GM19395 (cell line): ENCODE data around the gene POLH.
"Not testable (repeated sequence)": the region's sequence is repeated elsewhere in the genome, so short reads cannot be mapped to it uniquely, and the experiment has no call there.

Experiments
- ATAC-seq: cut with Tn5 transposase; IDR thresholded peaks from one replicate; pipeline ENCODE4 v1.9.1; 2021; ENCODE audit warnings: mild to moderate bottlenecking, moderate library complexity; ENCODE audit not compliant: unreplicated experiment

The POLH gene

DNA sequence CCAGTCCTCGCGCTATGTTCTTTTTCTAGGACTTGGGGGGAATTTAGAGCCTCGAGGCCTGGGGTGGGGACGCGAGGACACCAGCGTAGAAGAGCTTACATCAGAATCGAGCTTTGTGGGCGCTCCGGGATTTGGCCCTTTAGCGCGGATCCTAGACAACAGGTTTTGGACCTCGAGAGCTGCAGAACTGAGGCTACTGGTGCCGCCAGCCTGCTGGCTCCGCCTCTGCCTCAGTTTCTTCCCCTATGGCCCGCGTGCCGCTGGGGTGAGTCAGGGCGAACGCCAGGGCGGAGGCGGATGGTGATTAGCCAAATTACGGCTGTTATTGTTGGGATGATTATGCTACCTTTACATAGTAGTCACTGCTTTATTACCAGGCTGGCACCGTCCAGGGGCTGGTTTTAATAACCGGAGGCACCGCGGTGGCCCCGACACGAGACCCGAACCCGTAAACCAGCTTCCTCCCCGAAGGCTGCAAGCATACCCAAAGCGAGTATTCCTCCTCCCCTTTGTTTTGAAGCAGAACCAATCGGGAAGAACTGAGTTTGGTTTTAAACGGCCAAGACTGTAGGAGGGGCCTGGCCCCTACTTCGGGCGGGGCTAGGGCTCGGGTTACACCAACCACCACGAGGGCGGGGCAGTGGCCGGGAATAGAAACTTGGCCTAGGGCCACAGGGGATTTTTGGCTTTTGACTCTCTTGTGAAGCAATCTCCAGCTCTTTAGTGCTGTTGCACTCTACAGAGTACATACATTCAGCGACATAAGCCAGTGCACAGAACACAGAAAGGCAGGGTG is 53.7 kb downstream of the POLH start:
- peak; percentile 73 for ATAC-seq

DNA sequence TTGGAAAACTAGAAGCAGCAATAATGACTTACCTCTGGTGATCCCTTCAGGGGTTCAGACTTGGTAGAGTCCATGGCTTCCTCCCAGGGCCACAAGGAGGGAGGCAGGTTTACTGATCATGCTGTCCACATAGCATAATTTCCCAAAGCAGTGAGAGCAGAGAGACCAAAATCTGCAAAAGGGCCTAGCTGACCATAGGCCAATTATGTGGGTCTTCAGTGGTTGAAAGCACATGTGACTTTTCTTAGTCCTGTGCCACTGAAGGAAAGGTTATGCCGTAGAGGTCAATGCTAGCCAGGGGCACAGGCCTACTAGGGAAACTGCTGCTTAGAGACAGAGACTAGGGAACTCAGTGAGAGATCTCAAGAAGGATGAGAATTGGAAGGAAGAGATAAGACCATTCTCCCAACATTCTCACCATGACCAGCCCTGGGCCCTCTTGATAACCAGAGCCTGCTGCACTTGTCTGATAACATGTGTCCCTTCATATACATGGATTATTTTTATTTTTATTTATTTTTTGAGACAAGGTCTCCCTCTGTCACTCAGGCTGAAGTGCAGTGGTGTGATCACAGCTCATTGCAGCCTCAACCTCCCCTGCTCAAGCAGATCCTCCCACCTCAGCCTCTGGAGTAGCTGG is 55.1 kb downstream of the POLH start:
- no peak for ATAC-seq

DNA sequence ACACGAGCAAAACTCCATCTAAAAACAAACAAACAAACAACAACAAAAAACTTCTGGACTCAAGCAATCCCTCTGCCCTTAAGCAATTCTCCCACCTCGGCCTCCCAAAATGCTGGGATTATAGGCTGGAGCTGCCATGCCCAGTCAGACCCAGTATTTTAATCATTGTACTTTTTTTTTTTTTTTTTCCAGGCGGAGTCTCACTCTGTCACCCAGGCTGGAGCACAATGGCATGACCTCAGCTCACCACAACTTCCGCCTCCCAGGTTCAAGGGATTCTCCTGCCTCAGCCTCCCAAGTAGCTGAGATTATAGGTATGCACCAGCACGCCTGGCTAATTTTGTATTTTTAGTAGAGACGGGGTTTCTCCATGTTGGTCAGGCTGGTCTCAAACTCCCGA is 57.0 kb downstream of the POLH start:
- not testable (repeated sequence) for ATAC-seq

DNA sequence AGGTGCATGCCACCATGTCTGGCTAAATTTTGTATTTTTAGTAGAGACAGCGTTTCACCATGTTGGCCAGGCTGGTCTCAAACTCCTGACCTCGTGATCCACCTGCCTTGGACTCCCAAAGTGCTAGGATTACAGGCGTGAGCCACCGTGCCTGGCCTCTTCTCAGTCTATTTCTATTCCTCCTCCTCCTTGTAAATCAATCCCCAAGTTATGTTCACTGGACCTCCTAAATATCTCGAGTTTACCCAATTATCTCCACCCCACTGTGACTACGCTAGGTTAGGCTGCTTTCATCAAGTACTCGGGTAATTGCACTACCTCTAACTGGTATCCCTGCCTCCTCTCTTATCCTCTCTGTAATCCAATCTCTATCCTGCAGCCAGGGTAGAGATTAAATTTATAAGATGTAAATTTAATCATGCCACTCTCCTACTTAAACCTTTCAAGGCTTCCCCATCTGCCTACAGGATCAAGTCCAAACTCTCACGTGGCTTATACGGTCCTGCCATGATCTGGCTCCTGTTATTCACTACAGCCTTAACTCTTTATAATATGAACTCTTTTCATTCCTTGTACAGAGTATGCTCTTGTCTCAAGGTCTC is 58.8 kb downstream of the POLH start:
- ATAC-seq, result no peak

DNA sequence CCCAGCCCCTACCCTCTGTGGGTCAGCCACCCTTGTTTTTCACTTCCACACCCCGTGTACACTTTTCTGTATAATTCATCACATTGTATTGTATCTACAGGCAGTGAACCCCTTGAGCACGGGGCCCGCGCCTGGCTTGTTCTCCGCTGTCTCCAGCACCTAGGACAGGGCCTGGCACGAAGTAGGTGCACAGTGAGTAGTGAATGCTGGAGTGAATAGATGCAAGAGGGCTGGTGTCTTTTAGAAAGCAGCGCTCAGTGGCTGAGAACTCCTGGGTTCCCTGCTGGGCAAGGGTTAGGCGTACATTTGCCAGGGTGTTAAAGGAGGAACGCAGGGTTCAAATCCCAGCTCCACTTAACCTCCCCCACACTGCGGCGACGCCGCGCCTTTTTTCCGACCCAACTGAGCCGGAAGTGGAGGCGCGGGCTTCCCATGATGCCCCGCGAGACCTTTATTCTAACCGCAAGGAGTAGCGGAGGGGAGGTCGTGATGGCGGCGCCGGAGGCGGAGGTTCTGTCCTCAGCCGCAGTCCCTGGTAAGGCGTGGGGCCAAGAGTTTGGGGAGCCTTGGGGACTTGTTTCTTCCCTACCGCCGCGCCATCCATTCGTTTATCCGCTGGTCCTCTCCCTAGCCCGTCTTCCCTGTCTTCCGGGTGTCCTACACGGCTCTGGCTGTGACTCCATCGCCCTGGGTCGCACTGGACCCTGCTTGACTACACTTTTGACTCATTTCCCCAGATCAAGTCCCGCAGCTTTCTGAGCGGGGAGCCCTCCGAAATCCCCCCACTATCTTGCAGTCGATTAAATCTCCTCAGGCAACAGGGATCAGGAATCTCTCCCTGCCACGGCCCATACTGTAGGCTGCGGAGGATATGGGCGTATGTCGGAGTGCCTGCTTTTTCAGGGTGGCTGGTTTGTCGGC is 59.7 kb downstream of the POLH start, which contains the start of gene MAD2L1BP:
TSS of gene MAD2L1BP (plus strand) at position 454 of the 921 bp plus-strand sequence. CDS start at position 490, 36 bp downstream.
- peak; percentile 86 for ATAC-seq

DNA sequence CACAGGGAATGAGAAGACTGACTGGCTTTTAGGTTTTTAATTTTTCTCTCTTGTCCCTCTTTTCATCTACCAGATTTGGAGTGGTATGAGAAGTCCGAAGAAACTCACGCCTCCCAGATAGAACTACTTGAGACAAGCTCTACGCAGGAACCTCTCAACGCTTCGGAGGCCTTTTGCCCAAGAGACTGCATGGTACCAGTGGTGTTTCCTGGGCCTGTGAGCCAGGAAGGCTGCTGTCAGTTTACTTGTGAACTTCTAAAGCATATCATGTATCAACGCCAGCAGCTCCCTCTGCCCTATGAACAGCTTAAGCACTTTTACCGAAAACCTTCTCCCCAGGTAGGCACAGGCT is 60.3 kb downstream of the POLH start:
- ATAC-seq, result no peak

DNA sequence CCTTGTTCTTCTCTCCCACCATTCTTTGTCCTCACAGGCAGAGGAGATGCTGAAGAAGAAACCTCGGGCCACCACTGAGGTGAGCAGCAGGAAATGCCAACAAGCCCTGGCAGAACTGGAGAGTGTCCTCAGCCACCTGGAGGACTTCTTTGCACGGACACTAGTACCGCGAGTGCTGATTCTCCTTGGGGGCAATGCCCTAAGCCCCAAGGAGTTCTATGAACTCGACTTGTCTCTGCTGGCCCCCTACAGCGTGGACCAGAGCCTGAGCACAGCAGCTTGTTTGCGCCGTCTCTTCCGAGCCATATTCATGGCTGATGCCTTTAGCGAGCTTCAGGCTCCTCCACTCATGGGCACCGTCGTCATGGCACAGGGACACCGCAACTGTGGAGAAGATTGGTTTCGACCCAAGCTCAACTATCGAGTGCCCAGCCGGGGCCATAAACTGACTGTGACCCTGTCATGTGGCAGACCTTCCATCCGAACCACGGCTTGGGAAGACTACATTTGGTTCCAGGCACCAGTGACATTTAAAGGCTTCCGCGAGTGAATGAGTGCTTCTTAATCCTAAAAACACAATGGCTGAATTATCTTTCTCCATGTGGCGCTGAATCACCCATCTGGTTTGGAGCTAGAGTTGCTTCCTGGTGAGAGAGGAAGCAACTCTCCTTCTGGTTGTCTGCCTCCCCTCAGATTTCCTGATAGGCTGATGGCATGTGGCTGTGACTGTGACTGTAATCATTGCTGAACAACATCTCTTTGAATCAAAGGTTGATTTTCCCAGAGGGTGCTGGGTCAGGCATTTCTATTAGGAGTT is 64.2 kb downstream of the POLH start:
- no peak for ATAC-seq

DNA sequence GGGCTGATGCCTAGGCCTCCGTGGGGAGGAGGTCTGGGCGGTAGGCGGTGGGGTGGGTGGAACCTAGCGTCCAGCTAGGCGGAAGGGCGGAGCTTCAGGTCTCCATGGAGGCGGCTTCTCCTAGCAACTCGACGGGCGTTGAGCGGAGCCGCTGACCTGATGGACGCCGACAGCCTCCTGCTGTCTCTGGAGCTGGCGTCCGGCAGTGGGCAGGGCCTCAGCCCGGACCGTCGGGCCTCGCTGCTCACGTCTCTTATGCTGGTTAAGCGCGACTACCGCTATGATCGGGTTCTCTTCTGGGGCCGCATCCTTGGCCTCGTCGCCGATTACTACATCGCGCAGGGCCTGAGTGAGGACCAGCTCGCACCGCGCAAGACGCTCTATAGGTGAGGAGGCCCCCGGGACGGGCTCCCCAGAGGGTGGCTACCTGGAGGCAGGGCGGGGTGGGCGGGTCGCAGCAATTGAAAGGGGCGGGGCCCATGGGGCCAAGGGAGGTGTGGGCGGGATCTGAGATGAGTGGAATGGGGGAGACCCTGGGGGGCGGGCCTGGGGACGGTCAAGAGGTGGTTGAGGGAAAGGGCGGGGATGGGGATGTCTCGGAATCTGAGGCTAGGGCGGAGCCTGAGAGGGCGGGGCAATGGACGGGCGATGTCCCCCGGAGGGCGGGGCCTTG is 69.1 kb downstream of the POLH start, which contains the start of gene RSPH9:
TSS of gene RSPH9 (plus strand) at position 97 of the 673 bp plus-strand sequence. CDS start at position 160, 63 bp downstream.
- ATAC-seq, result no peak

DNA sequence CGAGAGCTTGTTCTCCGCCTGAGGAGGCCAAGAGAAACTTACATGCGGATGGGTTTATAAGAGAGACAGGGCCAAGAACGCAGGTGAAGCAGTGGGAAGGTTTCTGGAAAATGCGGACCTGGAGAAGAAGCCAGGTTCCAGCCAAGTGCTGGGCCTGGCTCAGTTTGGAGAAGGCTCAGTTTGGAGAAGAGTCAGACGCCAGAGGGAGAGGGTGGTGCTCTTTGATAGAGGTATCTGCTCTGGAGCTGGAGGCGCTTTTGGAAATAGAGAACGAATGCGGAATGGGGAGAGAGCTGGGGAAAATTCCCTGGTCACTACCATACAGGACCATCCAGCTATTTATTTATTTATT is 69.6 kb downstream of the POLH start:
- ATAC-seq, result no peak

DNA sequence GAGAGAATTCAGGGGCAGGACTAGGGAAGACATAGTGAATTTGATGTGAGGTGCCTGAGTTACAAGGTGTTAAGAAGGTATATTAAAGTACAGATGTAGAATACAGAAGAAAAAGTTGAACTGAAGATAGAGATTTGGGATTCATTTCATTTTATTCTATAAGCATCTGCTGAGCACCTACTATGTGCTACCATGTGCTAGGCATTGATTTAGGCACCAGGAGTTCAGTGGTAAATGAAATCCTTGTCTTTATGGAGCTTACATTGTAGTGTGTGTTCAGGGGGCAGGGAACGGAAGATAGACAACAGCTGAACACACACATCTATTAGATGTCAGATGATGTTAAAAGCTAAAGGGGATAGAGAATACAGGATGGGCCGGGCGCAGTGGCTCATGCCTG is 71.6 kb downstream of the POLH start:
- no peak for ATAC-seq

DNA sequence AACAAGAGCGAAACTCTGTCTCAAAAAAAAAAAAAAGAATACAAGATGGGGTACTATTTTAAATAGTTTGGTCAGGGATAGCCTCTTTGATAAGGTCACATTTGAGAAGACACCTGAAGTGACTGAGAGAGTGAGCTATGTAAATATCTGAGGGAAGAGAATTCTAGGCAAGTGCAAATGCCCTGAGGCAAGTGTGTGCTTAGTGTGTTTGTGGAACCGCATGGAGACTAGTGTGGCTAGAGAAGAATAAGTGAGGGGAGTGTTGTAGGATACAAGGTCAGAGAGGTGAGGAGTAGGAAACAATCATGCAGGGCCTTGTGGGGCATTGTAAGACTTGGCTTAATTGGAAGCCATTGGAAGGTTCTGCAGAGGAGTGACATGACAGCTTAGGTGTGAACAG is 72.3 kb downstream of the POLH start:
- ATAC-seq, result no peak

DNA sequence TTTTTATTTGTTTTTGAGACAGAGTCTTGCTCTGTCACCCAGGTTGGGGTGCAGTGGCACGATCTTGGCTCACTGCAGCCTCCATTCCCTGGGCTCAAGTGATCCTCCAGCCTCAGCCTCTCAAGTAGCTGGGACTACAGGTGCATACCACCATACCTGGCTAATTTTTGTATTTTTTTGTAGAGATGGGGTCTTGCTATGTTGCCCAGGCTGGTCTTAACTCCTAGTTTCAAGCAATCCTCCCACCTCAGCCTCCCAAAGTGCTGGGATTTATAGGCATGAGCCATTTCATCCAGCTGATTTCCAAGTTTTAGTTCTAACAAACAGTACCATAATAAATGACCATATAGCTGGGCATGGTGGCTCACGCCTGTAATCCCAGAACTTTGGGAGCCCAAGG is 76.8 kb downstream of the POLH start:
- ATAC-seq, result not testable (repeated sequence)

DNA sequence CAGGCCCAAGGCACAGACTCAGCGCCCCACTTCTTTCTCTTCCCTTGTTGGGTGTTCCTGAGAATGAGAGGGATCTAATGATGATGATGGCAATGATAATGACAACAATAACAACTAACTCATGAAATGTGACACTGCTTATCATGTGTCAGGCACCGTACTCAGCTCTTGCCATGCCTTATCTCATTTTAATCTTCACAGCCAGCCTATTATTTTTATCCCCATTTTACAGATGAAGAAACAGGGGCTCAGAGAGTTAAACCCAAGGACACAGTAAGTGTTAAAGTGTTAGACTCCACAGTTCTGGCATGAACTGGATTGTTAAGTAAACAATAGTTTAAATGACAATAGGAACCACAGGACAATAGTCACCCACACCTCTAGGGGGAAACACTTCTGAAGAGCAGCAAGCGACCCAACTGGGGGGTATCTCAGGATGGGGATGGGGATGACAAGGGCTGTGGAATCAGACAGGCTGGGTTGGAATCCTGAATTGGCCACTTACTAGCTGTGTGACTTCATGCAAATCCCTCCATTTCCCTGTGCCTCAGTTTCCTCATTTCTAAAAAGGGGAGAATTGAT is 81.3 kb downstream of the POLH start:
- ATAC-seq, result no peak

DNA sequence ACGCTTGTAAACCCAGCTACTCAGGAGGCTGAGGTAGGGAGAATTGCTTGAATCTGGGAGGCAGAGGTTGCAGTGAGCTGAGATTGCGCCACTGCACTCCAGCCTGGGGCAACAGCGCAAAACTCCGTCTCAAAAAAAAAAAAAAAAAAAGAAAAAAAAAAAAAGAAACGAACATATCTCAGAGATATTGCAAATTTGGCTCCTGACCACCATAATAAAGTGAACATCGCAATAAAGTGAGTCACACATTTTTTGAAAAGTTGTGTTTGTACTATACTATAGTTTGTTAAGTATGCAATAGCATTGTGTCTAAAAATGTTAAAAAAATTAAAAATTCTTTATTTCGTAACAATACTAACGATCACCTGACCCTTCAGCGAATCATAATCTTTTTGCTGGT is 82.2 kb downstream of the POLH start:
- ATAC-seq, result no peak

DNA sequence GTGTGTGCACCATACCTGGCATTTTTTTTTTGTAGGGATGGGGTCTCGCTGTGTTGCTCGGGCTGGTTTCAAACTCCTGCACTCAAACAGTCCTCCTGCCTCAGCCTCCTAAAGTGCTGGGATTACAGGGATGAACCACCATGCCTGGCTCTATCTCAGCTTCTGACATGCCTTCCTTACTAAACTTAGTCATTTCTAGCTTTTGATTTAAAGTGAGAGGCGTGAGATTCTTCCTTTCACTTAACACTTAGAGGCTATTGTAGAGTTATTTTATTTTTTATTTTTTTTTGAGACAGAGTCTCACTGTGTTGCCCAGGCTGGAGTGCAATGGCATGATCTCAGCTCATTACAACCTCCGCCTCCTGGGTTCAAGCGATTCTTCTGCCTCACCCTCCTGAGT is 87.0 kb downstream of the POLH start:
- ATAC-seq, result not testable (repeated sequence)
